Mesenchymal stem cell (in vitro differentiated cells and primary cell): ENCODE results near the gene TMEM203.
A peak's percentile ranks its signal among the peaks of the same experiment; 100 is the strongest.

ENCODE experiments used
- DNase-seq: peaks from one replicate; pipeline ENCODE4 v3.0.0-alpha.2; 2013
- H2AFZ ChIP-seq: one replicate; pipeline ENCODE4 v1.6.1; 2013; ENCODE audit warnings: low read depth, mild to moderate bottlenecking, control low read depth, inconsistent platforms, low read length, moderate library complexity
- H2AK5ac ChIP-seq: 2 replicates; pipeline ENCODE4 v1.6.1; 2013; ENCODE audit warnings: low read length, moderate library complexity, mild to moderate bottlenecking, inconsistent platforms; ENCODE audit not compliant: severe bottlenecking
- H2BK120ac ChIP-seq: one replicate; pipeline ENCODE4 v1.6.1; 2013; ENCODE audit warnings: low read depth, mild to moderate bottlenecking, inconsistent platforms, low read length, moderate library complexity
- H2BK12ac ChIP-seq, 2 experiments: one replicate each; pipeline ENCODE4 v1.6.1; 2013; ENCODE audit warnings: inconsistent platforms in 2 of 2, low read length in 2 of 2, mild to moderate bottlenecking in 2 of 2, moderate library complexity in 2 of 2, control low read depth in 1 of 2
- H2BK15ac ChIP-seq: one replicate; pipeline ENCODE4 v1.6.1; 2013; ENCODE audit warnings: mild to moderate bottlenecking, low read depth, inconsistent platforms; ENCODE audit not compliant: poor library complexity, severe bottlenecking
- H2BK5ac ChIP-seq: 2 replicates; pipeline ENCODE4 v1.6.1; 2013; ENCODE audit warnings: low read depth, mild to moderate bottlenecking, low read length, control low read depth, inconsistent platforms; ENCODE audit not compliant: poor library complexity, severe bottlenecking
- H3K14ac ChIP-seq, 2 experiments: one replicate each; pipeline ENCODE4 v1.6.1; 2013; ENCODE audit warnings: inconsistent platforms in 2 of 2, low read length in 2 of 2, control low read depth in 1 of 2, mild to moderate bottlenecking in 1 of 2, moderate library complexity in 1 of 2
- H3K18ac ChIP-seq, 2 experiments: one replicate each; pipeline ENCODE4 v1.6.1; 2013; ENCODE audit warnings: inconsistent platforms in 2 of 2, low read length in 2 of 2, control low read depth in 1 of 2, low read depth in 1 of 2, mild to moderate bottlenecking in 1 of 2
- H3K23ac ChIP-seq, 2 experiments: one replicate each; pipeline ENCODE4 v1.6.1; 2013; ENCODE audit warnings: inconsistent platforms in 2 of 2, low read length in 2 of 2, mild to moderate bottlenecking in 2 of 2, moderate library complexity in 2 of 2, control low read depth in 1 of 2
- H3K27ac ChIP-seq: 2 replicates; pipeline ENCODE4 v1.5.1; 2013; ENCODE audit warnings: mild to moderate bottlenecking, moderate library complexity, low read length, control low read depth, inconsistent platforms; ENCODE audit not compliant: poor library complexity, severe bottlenecking
- H3K27me3 ChIP-seq, 2 experiments: 2 replicates each; pipeline versions ENCODE4 v1.6.1 to v1.7.0; 2013; ENCODE audit warnings: low read length in 2 of 2, mild to moderate bottlenecking in 2 of 2, moderate library complexity in 2 of 2, control low read depth in 1 of 2, inconsistent platforms in 1 of 2; ENCODE audit not compliant: control insufficient read depth in 1 of 2, insufficient read depth in 1 of 2
- H3K36me3 ChIP-seq, 2 experiments: 2 replicates each; pipeline versions ENCODE4 v1.6.1 to v1.7.0; 2013; ENCODE audit warnings: low read length in 2 of 2, control low read depth in 1 of 2, inconsistent platforms in 1 of 2, low read depth in 1 of 2, mild to moderate bottlenecking in 1 of 2; ENCODE audit not compliant: insufficient read depth in 2 of 2, control insufficient read depth in 1 of 2
- H3K4ac ChIP-seq, 2 experiments: one replicate each; pipeline ENCODE4 v1.6.1; 2013; ENCODE audit warnings: inconsistent platforms in 2 of 2, low read length in 2 of 2, mild to moderate bottlenecking in 2 of 2, moderate library complexity in 2 of 2, control low read depth in 1 of 2, low read depth in 1 of 2
- H3K4me1 ChIP-seq: 2 replicates; pipeline ENCODE4 v1.6.1; 2013; ENCODE audit warnings: low read depth, low read length, control low read depth; ENCODE audit not compliant: control insufficient read depth, insufficient read depth
- H3K4me2 ChIP-seq: 2 replicates; pipeline ENCODE4 v1.6.1; 2013; ENCODE audit warnings: low read length, mild to moderate bottlenecking, inconsistent platforms; ENCODE audit not compliant: poor library complexity, severe bottlenecking
- H3K4me3 ChIP-seq, 2 experiments: 2 replicates each; pipeline versions ENCODE4 v1.5.1 to v1.7.0; 2013; ENCODE audit warnings: low read length in 2 of 2, mild to moderate bottlenecking in 2 of 2, control low read depth in 1 of 2, low read depth in 1 of 2; ENCODE audit not compliant: insufficient read depth in 1 of 2
- H3K79me1 ChIP-seq: replicated peaks from 2 replicates; pipeline ENCODE4 v1.6.1; 2013; ENCODE audit warnings: mild to moderate bottlenecking, control low read depth, low read length, inconsistent platforms; ENCODE audit not compliant: poor library complexity, severe bottlenecking
- H3K9ac ChIP-seq: 2 replicates; pipeline ENCODE4 v1.7.0; 2013; ENCODE audit warnings: mild to moderate bottlenecking, low read length, moderate library complexity
- H3K9me3 ChIP-seq: 2 replicates; pipeline ENCODE4 v1.7.0; 2013; ENCODE audit warnings: mild to moderate bottlenecking, low read length; ENCODE audit not compliant: control insufficient read depth
- H4K8ac ChIP-seq: one replicate; pipeline ENCODE4 v1.6.1; 2013; ENCODE audit warnings: inconsistent platforms, mild to moderate bottlenecking, low read length, moderate library complexity
- H4K91ac ChIP-seq: one replicate; pipeline ENCODE4 v1.6.1; 2013; ENCODE audit warnings: mild to moderate bottlenecking, low read length, inconsistent platforms
- WGBS: methylation state at CpG from one replicate; pipeline ENCODE4 v1.1.7; 2013; ENCODE audit warnings: mixed read lengths; 5-methylcytosine and 5-hydroxymethylcytosine counted together

The TMEM203 gene

GRCh38 chr9:137211532-137211931 lies 6.1 kb upstream of the TMEM203 start:
- no peak overlapping the region for H2AFZ ChIP-seq
- H3K79me1 ChIP-seq: peaks cover 17% of the 10 kb centered on the region
- 88% methylated on average over 13 of the region's 13 CpGs for WGBS

GRCh38 chr9:137206602-137207001 lies 1.2 kb upstream of the TMEM203 start:
- H3K4me2 ChIP-seq: no peak overlapping the region
- no peak overlapping the region for H4K91ac ChIP-seq
- H4K8ac ChIP-seq: peak overlapping the region; percentile 5
- H3K4ac ChIP-seq: no peak overlapping the region
- no peak for DNase-seq
- no peak overlapping the region for H2BK120ac ChIP-seq
- H2AK5ac ChIP-seq: no peak overlapping the region
- H3K27ac ChIP-seq: no peak overlapping the region
- peaks cover 26% of the 10 kb centered on the region for H3K4me1 ChIP-seq
- peak overlapping the region; percentile 98 for H3K9ac ChIP-seq
- no peaks in the 10 kb centered on the region for H3K27me3 ChIP-seq
- no peak overlapping the region for H3K18ac ChIP-seq
- H2BK15ac ChIP-seq: no peak overlapping the region
- H3K36me3 ChIP-seq: peaks cover 19 to 39% of the 10 kb centered on the region in 2 experiments
- peak overlapping the region in 1 of 2 experiments; percentile 96 for H3K4me3 ChIP-seq
- no peak overlapping the region for H2AFZ ChIP-seq
- peaks cover 30% of the 10 kb centered on the region for H3K79me1 ChIP-seq
- no peak overlapping the region for H3K14ac ChIP-seq
- 94% methylated on average over 7 of the region's 7 CpGs for WGBS
- no peak overlapping the region for H3K23ac ChIP-seq
- no peaks in the 10 kb centered on the region for H3K9me3 ChIP-seq
- no peak overlapping the region for H2BK5ac ChIP-seq
- H2BK12ac ChIP-seq: no peak overlapping the region

More at GRCh38 chr9:137211532-137211931, 6.1 kb upstream of the TMEM203 start:
- Histone ChIP-seq H3K23ac (no peak overlapping the region), H4K8ac (no peak overlapping the region), H3K36me3 (peaks cover 21 to 88% of the 10 kb centered on the region in 2 experiments), H3K27me3 (no peaks in the 10 kb centered on the region), H3K14ac (no peak overlapping the region), H3K4ac (no peak overlapping the region), H3K4me3 (no peak overlapping the region), H4K91ac (no peak overlapping the region), H3K27ac (no peak overlapping the region), H2BK15ac (no peak overlapping the region), H3K18ac (no peak overlapping the region), H2BK120ac (no peak overlapping the region), H2BK5ac (no peak overlapping the region), H2AK5ac (no peak overlapping the region), H3K4me2 (no peak overlapping the region), H3K9me3 (no peaks in the 10 kb centered on the region), H3K4me1 (peaks cover 10% of the 10 kb centered on the region), H3K9ac (no peak overlapping the region), H2BK12ac (no peak overlapping the region)
- DNase-seq: no peak

GRCh38 chr9:137204731-137205125 lies 720 bp downstream of the TMEM203 start:
- Histone ChIP-seq H3K27me3 (no peaks in the 10 kb centered on the region), H3K14ac (peak overlapping the region in 1 of 2 experiments; percentile 30), H2BK5ac (no peak overlapping the region), H3K4me2 (peak overlapping the region; percentile 97), H3K18ac (no peak overlapping the region), H3K4me3 (peak overlapping the region; percentile 89 to 96), H2BK15ac (no peak overlapping the region), H2BK12ac (peak overlapping the region in 1 of 2 experiments; percentile 19), H2BK120ac (no peak overlapping the region), H3K23ac (peak overlapping the region in 1 of 2 experiments; percentile 91), H4K91ac (no peak overlapping the region), H3K79me1 (peaks cover 33% of the 10 kb centered on the region), H3K9ac (peak overlapping the region; percentile 98), H3K4ac (peak overlapping the region in 1 of 2 experiments; percentile 29), H3K9me3 (no peaks in the 10 kb centered on the region), H4K8ac (peak overlapping the region; percentile 98), H3K36me3 (peaks cover 19 to 23% of the 10 kb centered on the region in 2 experiments), H3K27ac (peak overlapping the region; percentile 24), H2AFZ (no peak overlapping the region), H2AK5ac (no peak overlapping the region), H3K4me1 (peaks cover 32% of the 10 kb centered on the region)
- 44% methylated on average over 21 of the region's 21 CpGs for WGBS
- DNase-seq: no peak

GRCh38 chr9:137202966-137203365 lies 2.5 kb downstream of the TMEM203 start:
- no peak overlapping the region for H3K18ac ChIP-seq
- no peak overlapping the region for H3K4me2 ChIP-seq
- H2BK5ac ChIP-seq: no peak overlapping the region
- no peaks in the 10 kb centered on the region for H3K27me3 ChIP-seq
- no peak overlapping the region for H3K23ac ChIP-seq
- H3K4me1 ChIP-seq: peaks cover 48% of the 10 kb centered on the region
- peaks cover 12 to 14% of the 10 kb centered on the region in 2 experiments for H3K36me3 ChIP-seq
- DNase-seq: no peak
- H3K14ac ChIP-seq: no peak overlapping the region
- H3K27ac ChIP-seq: no peak overlapping the region
- no peak overlapping the region for H4K8ac ChIP-seq
- H2BK12ac ChIP-seq: no peak overlapping the region
- H2AK5ac ChIP-seq: no peak overlapping the region
- H3K9me3 ChIP-seq: no peaks in the 10 kb centered on the region
- H3K4ac ChIP-seq: no peak overlapping the region
- no peak overlapping the region for H2BK15ac ChIP-seq
- H3K79me1 ChIP-seq: peaks cover 32% of the 10 kb centered on the region
- H2BK120ac ChIP-seq: no peak overlapping the region
- no peak overlapping the region for H3K9ac ChIP-seq
- WGBS: 88% methylated on average over 8 of the region's 8 CpGs
- no peak overlapping the region for H2AFZ ChIP-seq
- H3K4me3 ChIP-seq: no peak overlapping the region
- no peak overlapping the region for H4K91ac ChIP-seq
